DND-41 (cell line): ENCODE data around the gene NTM.

ENCODE experiments used
- ATAC-seq: fragments of 200-7000 bp; cut with Tn5 transposase; 3 replicates; pipeline ENCODE4 v1.9.1; 2021; ENCODE audit warnings: low read depth; ENCODE audit not compliant: insufficient read depth
- DNase-seq: peaks from one replicate; pipeline ENCODE4 v3.0.0-alpha.2; 2020
- H2AFZ ChIP-seq: 2 replicates; pipeline ENCODE4 v1.6.0; 2012; ENCODE audit warnings: low read depth, low read length
- H3K27ac ChIP-seq: 2 replicates; pipeline ENCODE4 v1.5.1; 2012; ENCODE audit warnings: low read length, inconsistent platforms
- H3K27me3 ChIP-seq: fragments of 200-600 bp; sonication (generic); 2 replicates; pipeline ENCODE4 v1.6.0; 2012; ENCODE audit warnings: low read length, mild to moderate bottlenecking, inconsistent platforms; ENCODE audit not compliant: insufficient read depth, poor library complexity
- H3K36me3 ChIP-seq: 2 replicates; pipeline ENCODE4 v1.5.1; 2012; ENCODE audit warnings: low read length, inconsistent platforms; ENCODE audit not compliant: insufficient read depth
- H3K4me1 ChIP-seq: 2 replicates; pipeline ENCODE4 v1.5.1; 2012; ENCODE audit warnings: mild to moderate bottlenecking, low read length; ENCODE audit not compliant: insufficient read depth
- H3K4me2 ChIP-seq: 2 replicates; pipeline ENCODE4 v1.6.0; 2012; ENCODE audit warnings: mild to moderate bottlenecking, moderate library complexity, low read length, inconsistent platforms; ENCODE audit not compliant: insufficient read depth
- H3K4me3 ChIP-seq, 2 experiments: fragments of 200-600 bp in 1 of 2; shearing (Covaris generic) in 1 of 2; 2 replicates each; pipeline ENCODE4 v1.5.1; 2012 to 2016; ENCODE audit warnings: inconsistent platforms in 2 of 2, low read length in 2 of 2, mild to moderate bottlenecking in 2 of 2, low read depth in 1 of 2, moderate library complexity in 1 of 2
- H3K79me2 ChIP-seq: 2 replicates; pipeline ENCODE4 v1.6.0; 2012; ENCODE audit warnings: low read length, inconsistent platforms; ENCODE audit not compliant: insufficient read depth
- H3K9ac ChIP-seq: 2 replicates; pipeline ENCODE4 v1.6.0; 2012; ENCODE audit warnings: low read depth, mild to moderate bottlenecking, inconsistent platforms, low read length, moderate library complexity
- H3K9me3 ChIP-seq: 2 replicates; pipeline ENCODE4 v1.5.1; 2012; ENCODE audit warnings: low read length, moderate library complexity, mild to moderate bottlenecking, inconsistent platforms; ENCODE audit not compliant: insufficient read depth, severe bottlenecking
- H4K20me1 ChIP-seq: 2 replicates; pipeline ENCODE4 v1.6.0; 2012; ENCODE audit warnings: low read length; ENCODE audit not compliant: insufficient read depth
- EZH2 ChIP-seq: IDR thresholded peaks from 3 replicates; pipeline ENCODE4 v1.6.1; 2012; ENCODE audit warnings: borderline replicate concordance, low read depth, mild to moderate bottlenecking, moderate library complexity, low read length, inconsistent platforms; ENCODE audit not compliant: severe bottlenecking
- TF ChIP-seq, protein P1 (sequence below): IDR thresholded peaks from 2 replicates; pipeline ENCODE4 v1.5.1; 2012; ENCODE audit warnings: borderline replicate concordance, low read length, moderate library complexity, mild to moderate bottlenecking; ENCODE audit not compliant: poor library complexity, severe bottlenecking; ENCODE audit errors: extremely low read depth

The NTM gene

GRCh38 chr11:131373095-131373725 is 2.8 kb downstream of the NTM start:
- H3K36me3 ChIP-seq, result no peaks in the 10 kb centered on the region
- no peak for ATAC-seq
- H3K4me2 ChIP-seq, result no peak overlapping the region
- H3K4me3 ChIP-seq, result no peak overlapping the region
- DNase-seq, result no peak
- H2AFZ ChIP-seq, result no peak overlapping the region
- H3K4me1 ChIP-seq, result no peaks in the 10 kb centered on the region
- TF ChIP-seq, protein P1, sequence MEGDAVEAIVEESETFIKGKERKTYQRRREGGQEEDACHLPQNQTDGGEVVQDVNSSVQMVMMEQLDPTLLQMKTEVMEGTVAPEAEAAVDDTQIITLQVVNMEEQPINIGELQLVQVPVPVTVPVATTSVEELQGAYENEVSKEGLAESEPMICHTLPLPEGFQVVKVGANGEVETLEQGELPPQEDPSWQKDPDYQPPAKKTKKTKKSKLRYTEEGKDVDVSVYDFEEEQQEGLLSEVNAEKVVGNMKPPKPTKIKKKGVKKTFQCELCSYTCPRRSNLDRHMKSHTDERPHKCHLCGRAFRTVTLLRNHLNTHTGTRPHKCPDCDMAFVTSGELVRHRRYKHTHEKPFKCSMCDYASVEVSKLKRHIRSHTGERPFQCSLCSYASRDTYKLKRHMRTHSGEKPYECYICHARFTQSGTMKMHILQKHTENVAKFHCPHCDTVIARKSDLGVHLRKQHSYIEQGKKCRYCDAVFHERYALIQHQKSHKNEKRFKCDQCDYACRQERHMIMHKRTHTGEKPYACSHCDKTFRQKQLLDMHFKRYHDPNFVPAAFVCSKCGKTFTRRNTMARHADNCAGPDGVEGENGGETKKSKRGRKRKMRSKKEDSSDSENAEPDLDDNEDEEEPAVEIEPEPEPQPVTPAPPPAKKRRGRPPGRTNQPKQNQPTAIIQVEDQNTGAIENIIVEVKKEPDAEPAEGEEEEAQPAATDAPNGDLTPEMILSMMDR, result no peak
- TF ChIP-seq EZH2, result no peak
- no peaks in the 10 kb centered on the region for H3K9me3 ChIP-seq
- no peaks in the 10 kb centered on the region for H3K79me2 ChIP-seq
- H3K27ac ChIP-seq, result no peak overlapping the region
- H3K9ac ChIP-seq, result no peak overlapping the region
- H3K27me3 ChIP-seq, result peaks cover 42% of the 10 kb centered on the region
- no peaks in the 10 kb centered on the region for H4K20me1 ChIP-seq

GRCh38 chr11:131373756-131374155 is 3.3 kb downstream of the NTM start:
- Histone ChIP-seq H3K9me3 (no peaks in the 10 kb centered on the region), H3K9ac (no peak overlapping the region), H3K27ac (no peak overlapping the region), H3K4me1 (no peaks in the 10 kb centered on the region), H4K20me1 (no peaks in the 10 kb centered on the region), H3K4me2 (no peak overlapping the region), H3K27me3 (peaks cover 42% of the 10 kb centered on the region), H3K79me2 (no peaks in the 10 kb centered on the region), H3K36me3 (no peaks in the 10 kb centered on the region), H3K4me3 (no peak overlapping the region), H2AFZ (no peak overlapping the region)
- DNase-seq, result no peak
- TF ChIP-seq, protein P1, result no peak
- TF ChIP-seq EZH2, result no peak
- no peak for ATAC-seq

DNA sequence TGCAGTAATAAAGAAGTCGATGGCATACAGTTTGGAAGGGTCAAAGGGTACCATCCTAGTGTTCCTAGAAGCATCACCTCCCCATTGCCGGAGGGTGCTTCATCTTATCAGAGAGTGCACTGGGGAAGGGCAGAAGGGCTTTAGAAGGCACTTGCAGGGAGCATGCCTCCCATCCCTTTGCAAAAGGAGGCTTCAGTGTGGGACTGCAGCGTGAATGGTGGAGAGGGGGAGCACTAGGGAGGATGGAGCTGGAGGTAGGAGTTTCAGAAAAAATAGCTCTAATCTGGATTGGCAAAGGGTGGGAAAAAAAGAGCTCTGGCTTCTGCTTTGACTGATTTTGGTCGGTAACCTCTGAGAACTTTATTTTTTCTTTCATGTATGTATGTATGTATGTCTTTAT is 5.0 kb downstream of the NTM start:
- Histone ChIP-seq H3K4me2 (no peak overlapping the region), H4K20me1 (no peaks in the 10 kb centered on the region), H3K4me1 (no peaks in the 10 kb centered on the region), H3K27ac (no peak overlapping the region), H3K79me2 (no peaks in the 10 kb centered on the region), H3K36me3 (no peaks in the 10 kb centered on the region), H3K27me3 (peaks cover 45% of the 10 kb centered on the region), H2AFZ (no peak overlapping the region), H3K9ac (no peak overlapping the region), H3K4me3 (no peak overlapping the region), H3K9me3 (no peaks in the 10 kb centered on the region)
- TF ChIP-seq, protein P1, result no peak
- TF ChIP-seq EZH2, result no peak
- no peak for ATAC-seq
- no peak for DNase-seq
